Activated CD4-positive, alpha-beta T cell treated with anti-CD3 and anti-CD28 coated beads, Interleukin-2, amount 50 U/mL, for 48 hours (primary cell): ENCODE measurements around the gene MPG.

Experiments used
- DNase-seq, 2 experiments: peaks; one replicate each; pipeline ENCODE4 v3.0.0-alpha.2; 2020

Gene MPG

DNA sequence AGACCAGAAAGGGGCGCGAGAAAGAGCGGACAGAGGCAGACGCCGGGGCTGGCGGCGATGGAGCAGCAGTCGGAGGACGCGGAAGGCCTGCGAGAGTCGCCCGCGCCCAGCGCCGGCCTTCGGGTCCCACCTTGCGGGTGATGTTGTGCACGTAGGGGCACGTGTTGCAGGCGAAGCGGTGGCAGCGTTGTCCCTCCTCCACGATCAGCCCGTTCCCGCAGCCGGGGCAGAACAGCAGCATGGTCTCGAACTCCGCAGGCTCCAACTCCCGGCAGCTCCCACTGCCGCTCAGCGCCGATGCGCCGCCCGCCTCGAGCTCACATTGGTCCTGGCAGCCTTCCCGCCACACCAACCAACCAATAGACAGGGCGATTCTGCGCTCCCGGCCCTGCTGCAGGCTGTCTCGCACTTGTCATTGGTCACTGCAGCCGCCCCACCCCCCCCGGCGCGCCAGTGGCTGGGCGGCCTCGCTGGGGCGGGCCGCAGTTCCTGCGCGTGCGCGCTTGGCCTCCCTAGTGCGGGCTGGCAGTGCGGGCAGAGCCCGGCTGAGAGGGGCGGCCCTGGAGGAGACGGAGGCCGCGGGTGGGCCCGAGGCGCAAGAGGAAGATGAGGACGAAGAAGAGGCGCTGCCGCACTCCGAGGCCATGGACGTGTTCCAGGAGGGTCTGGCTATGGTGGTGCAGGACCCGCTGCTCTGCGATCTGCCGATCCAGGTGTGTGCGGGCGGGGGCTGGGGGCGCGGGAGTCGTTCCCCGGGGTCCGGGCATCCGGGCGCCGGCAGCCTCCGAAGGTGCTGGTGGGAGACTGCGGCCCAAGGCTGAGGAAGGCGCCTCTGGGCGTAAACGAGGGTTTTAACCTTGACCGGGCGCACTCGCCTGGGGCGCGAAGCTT is 24.4 kb upstream of the MPG start, which contains the start of the genes POLR3K and SNRNP25:
Gene POLR3K, minus strand, starts transcription at position 263 of the 891 bp plus-strand sequence. Its CDS starts 22 bp downstream, at position 241.
Gene SNRNP25, plus strand, starts transcription at position 483 of the 891 bp plus-strand sequence. Its CDS starts 189 bp downstream, at position 672.
- DNase-seq = peak; percentile 98 to 99

DNA sequence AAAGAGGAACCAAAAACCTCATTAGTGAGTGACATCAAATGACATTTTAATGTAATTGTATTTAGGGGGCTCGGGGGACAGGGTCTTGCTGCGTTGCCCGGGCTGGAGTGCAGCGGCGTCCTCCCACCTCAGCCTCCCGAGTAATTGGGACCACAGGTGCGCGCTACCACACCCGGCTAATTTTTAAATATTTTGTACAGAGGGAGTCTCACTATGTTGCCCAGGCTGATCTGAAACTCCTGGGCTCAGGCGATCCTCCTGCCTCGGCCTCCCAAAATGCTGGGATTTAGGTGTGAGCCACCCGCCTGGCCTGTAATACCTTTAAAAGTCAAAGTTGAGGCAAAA is 23.8 kb upstream of the MPG start:
- DNase-seq = no peak

DNA sequence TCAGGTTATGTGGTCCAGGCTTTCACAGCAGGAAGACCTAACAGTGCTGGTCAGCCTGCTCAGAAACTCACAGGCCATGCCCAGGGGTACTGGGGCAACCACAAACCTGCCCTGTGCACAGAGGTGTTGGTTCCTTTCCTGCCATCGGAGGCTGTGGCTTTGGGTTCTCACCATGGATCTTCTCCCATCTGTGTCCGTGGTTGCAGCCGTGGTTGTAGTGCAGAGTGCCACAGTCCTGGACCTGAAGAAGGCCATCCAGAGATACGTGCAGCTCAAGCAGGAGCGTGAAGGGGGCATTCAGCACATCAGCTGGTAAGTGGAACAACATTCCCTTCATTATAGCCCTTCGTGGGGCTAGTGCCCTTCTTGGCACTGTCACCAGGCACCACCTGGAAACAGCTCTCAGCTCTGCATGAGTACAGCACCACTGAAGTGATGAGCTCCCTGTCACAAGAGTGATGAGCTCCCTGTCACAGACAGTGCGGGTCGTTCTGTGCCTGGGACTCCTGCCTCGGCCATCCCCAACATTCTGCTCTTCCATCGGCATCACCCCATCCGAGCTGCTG is 22.4 kb upstream of the MPG start:
- DNase-seq = no peak

DNA sequence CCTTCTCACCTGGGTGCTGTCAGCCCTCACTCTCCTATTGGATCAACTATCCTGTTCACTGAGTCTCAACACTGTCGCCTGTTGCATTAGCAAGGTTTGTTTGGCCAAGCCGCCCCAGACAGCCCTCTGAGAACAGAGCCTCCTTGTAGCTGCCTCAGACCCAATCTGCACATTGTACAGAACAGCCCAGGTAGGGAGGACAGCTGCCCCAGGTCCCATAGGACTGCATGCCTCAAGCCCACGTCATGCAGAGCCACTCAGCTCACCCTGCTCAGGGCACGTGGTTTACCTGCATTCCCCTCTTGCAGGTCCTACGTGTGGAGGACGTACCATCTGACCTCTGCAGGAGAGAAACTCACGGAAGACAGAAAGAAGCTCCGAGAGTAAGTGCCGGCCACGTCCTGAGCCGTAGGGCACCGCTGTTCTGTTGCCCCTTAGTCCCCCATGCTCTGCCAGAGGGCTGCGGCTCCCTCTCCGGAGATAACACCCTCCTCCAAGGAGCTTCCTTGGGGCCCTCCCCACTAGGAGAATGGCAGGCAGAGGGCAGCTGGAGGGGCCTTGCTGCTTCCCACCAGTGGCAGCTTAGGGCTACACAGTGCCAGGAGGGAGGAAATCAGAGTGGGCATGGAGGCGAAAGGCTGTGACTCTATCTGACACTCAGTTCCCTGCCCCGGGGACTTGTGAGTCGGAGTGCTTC is 21.6 kb upstream of the MPG start:
- DNase-seq = no peak

DNA sequence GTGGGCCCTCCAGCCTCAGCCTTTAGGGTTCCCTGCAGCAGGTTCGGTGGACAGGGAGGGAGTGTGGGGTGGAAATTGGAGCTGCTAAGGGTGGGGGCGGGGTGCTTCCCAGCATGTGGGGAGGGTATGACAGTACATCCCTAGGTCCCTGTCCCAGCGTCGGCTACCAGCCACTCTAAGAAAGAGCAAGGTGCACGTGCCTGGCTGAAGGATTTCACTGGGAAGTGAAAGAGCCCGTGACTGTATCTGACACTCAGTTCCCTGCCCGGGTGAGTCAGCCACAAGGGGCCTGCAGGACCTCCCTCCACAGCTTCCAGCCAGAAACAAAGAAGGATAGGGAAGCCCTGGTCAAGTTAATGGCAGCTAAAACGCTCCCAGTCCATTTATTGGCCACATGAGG is 20.3 kb upstream of the MPG start:
- no peak for DNase-seq

DNA sequence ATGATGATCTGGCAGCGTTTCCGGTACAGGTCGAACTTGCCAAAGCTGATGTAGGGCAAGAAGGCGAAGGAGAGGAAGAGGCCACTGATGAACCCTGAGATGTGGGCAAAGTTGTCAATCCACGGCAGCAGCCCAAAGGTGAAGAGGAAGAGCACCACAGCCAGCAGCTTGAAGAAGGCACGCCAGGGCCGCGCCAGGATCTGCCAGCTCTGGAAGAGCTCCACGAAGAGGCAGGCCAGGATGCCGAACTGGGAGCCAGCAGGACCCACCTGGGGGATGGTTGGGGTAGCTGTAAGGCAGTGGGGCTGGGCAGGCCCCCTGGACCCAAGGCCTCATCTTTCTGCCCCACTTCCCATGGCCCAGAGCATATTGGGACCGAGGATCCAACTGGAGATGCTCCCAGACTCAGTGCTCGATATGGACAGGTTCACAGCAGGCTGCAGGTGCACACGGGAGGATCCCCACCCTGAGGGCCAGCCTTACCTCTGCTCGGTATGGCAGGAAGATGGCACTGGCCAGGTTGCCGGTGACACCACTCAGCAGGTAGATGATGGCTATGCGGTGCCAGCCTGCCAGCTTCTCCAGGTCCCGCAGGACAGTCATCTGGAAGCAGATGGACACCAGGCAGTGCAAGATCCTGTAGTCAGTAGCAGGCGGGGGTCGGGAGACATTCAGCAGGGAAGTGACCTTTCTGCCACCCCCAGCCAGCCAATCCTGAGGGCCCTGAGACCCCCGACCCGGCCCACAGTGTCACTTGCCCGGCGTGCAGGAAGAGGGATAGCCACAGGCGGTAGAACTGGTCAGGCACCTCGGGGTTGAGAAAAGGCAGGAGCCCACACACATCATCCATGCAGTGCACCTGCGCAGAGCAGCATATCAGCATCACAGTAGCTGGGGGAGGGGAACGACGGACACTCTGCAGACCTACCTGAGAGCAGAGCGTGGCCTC is 19.3 kb upstream of the MPG start:
- DNase-seq = no peak

DNA sequence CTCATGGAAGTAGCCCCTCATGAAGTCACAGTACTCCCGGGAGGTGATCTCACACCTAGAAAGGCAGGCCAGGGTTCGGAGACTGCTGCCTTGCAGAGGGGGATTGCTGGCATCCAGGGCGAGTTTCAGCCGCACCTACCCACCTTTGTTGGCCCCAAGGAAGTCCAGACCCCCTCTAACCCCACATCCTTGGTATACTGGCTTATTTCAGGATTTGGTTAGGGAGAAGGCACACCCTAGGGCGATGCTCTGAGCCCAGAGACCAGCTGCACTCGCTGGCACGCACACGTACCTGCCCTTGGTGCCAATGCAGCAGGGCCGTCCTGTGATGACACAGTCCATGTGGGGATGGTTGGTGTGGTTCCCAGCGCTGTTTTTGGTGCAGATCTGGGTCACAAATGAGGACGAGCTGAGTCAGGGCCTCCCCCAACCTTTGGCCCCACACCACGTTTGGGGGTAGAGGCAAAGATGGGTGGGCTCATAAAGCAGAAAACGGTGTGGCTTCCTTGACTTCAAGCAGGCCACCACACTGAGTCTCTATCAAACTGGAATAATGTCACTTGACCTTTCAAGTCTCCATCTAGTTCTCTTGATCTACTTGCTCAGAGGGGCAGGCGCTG is 18.5 kb upstream of the MPG start:
- DNase-seq = no peak

DNA sequence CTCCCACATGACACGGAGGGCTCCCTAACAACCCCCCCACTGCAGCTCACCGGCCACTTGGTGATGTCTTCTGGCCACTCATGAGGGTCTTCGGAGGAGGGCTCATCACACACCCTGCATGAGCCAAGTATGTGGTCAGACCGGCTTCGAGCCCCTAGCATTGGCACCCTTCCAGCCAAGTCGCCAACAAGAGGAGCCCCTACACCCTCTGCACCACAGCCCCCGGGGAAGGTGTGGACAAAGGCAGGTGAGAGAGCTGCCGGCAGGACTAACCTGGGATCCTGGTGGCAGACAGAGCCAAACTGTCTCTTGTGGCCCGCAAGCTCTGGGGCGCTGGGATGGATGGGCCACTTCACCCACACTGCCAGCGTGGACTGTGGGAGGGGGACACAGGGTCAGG is 17.9 kb upstream of the MPG start:
- no peak for DNase-seq

DNA sequence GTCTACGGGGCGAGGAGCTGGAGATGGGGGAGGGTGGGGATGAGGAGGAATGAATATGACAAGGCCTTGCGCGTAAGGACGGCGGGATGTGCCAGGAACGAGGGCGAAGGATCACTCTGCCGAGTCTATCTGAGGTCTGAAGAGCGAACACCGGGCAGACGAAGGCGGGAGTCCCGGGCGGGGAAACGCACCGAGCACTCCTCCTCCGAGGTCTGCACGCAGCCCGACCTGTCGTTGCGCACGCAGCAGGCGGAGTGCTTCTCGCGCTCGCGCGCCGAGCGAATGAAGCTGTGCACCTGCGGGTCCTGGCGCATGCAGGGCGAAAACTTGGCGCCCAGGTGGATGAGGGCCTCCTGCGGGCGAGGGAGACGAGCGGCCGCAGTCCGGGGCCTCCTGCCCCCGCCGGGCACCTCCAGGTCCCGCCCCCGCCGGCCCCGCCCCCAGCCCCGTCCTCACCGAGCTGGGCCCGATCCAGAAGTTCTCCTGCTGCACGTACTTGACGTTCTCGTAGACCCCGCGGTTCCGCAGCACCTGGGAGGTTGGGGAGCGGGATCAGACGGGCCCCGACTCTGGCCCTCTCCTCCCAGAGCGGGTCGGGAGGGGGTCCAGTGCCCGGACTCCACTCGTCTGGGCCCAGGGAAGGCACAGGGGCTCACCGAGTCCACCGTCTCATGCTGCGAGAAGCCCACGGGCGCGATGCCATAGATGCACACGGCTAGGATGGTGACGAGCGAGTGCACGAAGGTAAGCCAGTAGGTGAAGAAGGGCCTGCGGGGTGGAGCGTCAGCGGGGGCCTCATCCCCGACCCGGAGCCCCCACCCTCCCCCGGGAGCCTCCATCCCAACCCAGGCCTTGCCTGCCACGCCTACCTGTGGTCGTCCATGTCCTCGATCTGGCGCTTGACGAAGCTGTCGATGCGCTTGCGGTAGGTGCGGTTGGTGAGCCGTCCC is 16.8 kb upstream of the MPG start:
- no peak for DNase-seq

DNA sequence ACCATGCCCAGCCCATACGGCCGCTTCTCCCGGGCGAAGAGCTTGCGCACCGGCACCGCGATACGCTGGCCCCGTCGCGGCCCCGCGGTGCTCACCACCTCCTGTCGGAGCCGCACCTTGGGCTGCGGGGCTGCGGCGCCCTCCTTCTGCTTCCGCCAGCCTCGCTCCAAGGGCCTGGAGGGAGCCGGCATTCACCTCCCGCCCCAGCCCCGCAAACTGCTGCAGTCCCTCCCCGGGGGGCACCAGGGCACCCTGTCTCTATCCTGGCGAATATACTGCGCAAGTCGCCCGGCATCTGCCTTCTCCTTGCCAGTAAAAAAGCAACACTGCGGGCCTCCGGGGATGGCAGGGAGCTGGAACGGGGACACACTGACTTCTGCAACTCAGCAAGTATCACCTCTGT is 16.1 kb upstream of the MPG start:
- no peak for DNase-seq

DNA sequence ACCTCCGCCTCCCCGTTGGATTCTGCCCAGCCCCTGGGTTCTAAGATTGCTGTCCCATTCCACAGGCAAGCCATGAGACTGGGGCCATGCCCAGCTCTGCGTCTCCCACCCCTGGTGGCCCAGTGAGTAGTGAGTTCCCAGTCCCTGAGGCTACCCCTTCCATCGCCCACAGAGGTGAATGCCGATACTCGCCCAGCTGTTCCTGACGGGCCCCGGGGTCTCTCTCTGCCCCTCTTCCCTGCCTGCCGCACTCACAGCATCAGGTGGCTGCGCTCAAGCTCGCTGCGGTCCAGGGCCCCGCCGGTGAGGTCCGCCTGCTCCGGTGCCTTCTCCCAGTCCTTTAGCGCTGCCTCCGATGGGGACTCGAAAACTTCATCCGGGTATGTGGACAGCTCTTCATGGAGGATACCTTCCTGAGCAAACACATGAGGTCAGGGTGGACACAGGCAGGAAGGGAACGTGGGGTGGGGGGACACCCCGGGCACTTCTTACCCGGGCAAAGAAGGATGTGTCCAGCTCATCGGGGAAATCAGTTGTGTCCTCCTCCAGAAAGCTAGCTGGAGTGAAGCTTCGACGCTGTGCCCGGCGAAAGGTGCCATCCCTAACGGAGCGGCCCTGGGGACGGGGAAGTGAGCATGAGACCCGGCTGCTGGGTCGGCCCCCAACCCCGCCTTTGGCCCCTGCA is 15.6 kb upstream of the MPG start:
- DNase-seq = no peak

DNA sequence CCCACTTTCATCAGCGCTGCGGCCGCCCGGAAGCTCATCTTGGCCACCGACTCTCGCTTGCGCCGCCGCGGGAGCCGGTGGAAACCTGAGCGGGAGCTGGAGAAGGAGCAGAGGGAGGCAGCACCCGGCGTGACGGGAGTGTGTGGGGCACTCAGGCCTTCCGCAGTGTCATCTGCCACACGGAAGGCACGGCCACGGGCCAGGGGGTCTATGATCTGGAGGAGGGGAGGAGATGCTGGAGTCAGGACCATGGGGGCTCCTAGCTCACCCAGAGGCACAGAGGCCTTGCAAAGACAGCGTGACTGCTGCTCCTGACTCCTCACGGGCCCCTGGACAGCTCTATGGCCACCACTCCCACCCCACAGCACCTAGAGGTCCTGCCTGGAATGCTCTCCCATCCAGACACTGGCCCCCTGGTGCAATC is 15.0 kb upstream of the MPG start:
- no peak for DNase-seq

DNA sequence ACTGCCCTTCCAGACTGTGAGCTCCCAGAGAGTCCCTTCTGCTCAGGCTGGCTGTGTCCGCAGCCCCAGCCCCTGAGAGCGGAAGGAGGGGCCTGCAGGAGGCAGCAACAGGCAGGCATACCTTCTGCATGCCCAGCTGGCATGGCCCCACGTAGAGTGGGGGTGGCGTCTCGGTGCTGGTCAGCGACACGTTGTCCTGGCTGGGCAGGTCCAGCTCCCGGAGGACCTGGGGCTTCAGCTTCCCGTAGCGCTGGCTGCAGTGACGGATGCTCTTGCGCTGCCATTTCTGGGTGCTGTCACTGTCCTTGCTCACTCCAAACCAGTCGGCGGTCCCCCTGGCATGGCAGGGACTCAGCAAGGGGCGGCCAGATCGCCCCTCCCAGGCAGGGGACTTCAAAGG is 14.6 kb upstream of the MPG start:
- DNase-seq = no peak

DNA sequence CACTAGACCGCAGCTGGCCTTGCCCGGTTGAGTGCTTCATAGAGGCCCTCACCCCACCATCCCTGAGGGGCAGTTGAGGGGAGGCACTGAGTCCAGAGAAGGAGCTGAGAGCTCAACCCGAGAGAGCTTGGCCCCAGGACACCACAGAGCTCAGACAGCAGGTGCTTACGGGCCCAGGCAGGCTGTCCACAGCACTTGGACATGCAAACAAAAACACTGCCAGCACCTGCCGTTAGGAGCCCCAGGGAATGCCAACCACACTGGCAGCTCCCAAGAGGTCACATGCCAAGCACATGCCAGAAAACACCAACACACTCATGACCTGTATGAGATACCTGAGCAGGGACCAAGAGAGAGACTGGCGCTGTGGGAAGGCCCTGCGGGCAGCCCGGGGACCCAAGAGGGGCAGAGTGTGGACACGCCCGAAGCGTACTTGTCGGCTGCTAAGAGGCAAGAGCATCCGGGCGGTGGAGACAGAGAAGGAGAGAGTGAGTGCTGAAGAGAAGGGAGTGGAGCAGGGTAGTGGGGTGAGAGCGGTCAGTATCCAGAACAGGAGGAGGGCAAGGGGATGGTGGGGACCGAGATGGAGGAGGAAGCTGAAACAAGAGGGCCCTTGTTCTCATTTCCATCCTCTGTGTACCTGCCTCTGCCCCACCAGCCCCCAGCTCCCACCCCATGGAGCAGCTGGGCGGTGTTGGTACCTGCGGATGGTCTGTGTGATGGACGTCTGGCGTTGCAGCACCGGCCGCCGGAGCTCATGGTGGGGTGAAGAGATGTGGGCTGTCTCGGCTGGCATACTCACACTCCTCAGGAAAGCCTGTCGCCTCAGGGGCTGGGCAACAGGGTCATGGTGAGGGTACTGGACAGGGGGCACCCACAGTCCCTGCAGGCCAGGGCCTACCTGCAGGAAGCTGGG is 13.8 kb upstream of the MPG start:
- no peak for DNase-seq

DNA sequence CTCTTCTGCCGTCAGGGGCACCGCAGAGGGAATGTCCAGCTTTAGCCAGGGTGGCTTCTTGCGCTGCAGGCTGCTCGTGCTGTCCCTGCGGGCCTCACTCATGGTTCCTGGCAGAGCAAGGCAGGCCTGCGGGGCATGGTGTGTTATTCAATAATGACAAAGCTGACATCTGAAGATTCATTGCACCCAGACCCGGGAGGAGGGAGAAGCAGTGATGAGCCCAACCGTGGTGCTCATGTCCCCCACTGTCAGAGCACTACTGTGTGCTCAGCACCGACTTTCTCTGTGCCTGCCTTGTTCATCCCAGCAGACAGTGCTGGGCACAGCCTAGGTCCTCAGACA is 13.1 kb upstream of the MPG start:
- DNase-seq = no peak

DNA sequence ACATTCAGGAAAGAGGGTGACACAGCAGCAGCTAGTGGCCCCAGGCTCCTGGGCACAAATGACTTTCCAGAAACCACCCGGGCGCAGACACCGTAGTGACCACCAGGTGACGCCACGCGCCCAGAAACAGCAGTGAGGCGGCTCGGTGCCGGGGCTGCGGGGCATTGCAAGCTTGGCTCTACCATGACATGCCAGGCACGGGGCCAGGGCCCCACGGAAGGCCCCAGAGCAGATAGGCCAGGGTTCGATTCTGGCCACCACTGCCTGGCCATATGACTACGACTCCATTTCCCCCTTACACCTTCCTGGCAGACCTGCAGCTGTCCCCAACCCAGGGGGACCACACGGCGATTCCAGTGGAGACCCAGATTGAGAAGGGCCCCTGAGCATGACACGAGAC is 12.3 kb upstream of the MPG start:
- DNase-seq = peak; percentile 89 to 90

DNA sequence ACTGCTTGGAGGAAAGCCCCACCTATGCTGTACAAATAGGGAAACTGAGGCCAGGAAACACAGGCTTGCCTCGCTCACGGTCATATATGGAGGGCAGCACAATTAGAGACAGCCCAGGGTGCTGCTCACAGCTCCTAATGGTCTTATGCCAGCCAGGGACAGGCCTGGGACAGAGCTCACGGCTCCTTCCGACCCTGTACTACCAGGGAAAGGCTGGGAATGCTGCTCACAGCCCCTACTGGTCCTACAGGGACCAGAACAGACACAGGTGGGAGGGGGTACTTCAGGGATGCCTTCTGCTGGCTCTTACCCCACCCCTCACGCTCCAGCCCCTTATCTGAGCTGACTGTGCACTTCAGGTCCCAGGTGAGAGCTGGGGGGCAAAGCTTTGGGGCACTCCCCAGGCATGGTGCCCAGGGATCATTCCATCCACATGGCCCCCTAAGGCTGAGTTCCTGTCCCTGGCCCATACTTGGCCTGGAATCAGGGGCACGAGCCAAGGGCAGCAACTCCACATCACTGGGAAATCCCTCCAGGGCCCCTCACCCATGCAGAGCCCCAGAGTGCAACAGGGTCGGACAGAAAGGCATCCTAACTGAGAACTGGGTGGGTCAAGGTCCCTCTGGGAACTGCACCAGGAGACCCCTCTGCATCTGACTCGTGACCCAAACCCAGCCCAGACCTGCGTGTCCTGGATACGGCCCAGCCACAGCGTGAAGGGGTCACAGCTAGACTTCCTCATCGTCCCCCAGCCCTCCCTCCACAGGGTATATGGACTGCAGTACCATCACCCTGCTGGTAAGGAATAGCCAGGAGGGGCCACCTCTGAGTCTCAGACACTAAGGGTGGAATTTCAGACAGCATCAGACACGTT is 11.5 kb upstream of the MPG start:
- no peak for DNase-seq

DNA sequence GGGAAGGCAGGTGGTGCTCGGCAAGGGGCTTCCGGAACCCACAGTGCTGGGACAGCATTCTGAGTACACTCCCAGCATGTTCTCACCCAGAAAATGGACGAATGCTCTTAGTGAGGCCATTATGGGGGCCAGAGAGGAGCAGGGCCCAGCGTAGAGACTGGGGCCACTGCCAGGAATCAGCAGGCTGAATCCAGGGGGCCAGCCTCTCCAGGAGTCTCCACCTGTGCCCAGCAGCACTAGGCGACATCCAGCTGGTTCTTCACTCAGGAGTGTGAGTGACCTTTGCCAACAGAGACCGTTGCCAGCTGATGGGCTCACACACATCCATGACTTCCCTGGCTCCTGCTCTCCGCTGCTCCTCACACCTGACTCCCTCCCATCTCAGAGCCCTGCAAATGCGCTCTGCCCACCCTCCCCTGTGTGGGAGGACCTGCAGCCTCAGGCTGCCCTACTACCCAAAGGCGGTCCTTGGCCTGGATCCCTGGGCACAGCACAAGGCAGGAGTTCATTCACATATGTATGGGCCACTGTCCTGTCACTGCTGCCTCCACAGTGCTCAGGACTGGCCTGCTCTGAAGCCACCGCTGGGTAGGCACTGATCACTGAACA is 10.7 kb upstream of the MPG start:
- DNase-seq = no peak
